HuH-7.5 (cell line): ENCODE data around the gene C14orf93.

Source experiments
- DNase-seq: peaks from one replicate; pipeline ENCODE4 v3.0.0; 2011; ENCODE audit warnings: low spot score

Gene C14orf93

GRCh38 chr14:22993517-22993916, 16.4 kb downstream of the C14orf93 start:
- DNase-seq: no peak

DNA sequence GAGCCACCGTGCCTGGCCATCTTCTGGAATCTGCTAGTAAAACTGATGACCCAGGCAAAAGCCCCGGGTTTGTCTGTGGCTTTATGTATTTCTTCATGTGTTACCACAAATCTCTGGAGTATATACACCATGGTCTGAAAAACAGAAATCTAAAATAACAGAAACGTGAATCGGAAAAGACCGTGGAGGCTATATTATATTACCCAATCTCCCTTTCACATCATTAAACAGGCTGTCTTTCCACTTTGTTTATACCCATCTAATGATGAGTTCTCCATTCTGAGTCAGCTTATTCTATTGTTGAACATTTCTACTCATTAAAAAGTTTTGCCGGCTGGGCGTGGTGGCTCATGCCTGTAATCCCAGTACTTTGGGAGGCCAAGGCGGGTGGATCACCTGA, 18.1 kb downstream of the C14orf93 start:
- DNase-seq: no peak

DNA sequence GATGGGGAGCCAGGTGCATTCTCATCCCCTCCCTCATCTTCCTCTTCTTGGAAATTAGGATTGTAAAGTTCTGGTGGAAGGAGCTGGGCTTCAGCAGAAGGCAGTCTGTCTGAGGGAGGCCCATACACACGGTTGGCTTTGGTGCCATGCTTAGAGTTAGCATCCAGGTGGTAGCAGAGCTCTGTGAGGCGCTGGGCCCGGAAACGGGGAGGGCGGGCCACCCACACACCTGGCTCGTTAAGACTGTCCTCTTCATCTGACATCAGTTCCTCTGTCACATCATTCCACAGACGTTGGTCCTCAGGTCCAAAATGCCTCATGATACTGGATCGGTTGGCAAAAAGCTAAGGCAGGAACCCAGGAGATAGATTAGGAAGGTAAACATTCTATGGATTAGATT, 22.7 kb downstream of the C14orf93 start:
- DNase-seq: no peak

DNA sequence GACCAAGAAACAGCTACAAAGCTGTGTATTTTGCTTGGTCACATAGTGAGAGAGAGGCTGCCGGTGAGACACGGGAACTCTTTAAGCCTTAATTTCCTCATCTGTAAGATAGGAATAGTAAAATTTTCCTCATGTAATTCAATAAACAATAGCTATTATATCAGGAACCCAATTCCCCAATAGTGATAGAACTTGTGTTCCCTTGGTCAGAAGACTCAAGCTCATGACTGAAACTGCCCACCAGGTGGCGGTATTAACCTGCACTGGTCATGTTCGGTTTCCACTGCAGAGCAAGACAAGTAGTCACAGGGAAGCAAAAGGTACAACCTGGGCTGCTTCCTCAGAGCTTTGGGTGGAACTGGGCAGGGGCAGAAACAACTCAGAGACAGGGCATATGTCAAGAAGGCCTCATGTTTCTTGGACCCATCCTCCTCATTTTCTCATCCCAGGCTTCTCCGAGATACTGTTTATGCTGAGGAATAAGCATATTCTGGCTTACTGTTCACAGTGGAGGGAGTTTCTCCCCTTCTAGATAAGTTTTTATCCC, 23.4 kb downstream of the C14orf93 start:
- DNase-seq: peak; percentile 86

DNA sequence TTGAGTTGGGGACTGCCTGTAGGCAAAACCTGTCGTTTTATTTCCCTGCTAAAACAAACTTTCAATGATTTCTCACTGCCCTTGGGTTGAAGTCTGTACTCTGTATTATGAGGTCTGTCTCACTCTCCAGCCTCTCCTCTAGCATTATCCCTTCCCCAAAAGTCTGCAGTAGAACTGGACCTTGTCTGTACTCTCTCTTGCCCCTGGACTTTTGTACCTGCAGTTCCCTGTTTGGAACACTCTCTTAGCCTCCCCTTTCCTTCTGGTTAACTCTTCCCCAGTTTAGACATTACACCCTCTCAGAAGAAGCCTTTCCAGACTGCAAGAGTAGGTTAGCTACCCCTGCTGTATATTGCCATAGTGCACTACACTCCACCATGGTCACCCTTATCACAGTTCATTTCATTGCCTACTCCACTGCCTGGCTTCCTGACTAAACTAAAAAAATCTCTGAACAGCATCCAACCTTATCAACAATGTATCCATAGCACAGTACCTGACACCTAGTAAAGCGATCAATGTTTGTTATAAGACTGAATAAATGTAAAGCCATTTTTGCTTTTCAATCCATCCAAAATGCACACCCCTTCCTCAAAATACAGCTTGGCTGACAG, 23.9 kb downstream of the C14orf93 start:
- DNase-seq: no peak

DNA sequence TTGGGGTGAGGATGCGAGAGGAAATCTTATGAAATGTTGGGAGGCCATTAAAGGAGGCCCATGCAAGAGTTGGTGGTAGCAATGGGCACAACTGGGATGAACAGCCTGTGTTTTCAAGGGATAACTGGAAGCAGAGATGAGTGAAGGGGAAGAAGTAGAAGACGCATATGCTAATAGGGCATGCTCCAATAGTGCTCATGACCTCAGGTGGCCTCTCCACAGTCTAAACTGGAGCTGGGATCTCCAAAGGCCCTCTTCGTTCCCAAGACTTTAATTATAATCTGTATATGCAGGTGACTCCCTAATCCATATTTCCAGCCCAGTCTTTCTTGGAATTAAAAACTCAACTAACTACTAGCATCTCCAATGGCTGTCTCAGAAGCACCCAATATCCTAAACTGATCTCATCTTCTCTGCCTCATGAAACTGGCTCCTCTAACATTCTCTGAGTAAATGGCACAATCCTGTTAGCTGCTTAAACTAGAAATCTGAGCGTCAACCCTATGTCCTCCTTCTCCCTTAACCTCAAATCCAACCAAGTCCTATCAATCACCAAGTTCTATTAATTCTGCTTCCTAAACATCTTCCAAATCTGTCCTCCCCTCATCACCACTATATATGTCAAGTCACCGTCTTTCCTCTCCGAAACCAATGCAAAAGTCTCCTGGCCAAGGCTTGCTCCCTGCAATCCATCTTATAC, 24.8 kb downstream of the C14orf93 start:
- DNase-seq: no peak

- DNase-seq: peak; percentile 97
These were observed 27.3 kb downstream of the C14orf93 start, which contains the start of gene AJUBA for GRCh38 chr14:22982477-22983245. AJUBA (minus strand) TSS chr14:22982551; CDS start chr14:22982266, 285 bp downstream.

DNA sequence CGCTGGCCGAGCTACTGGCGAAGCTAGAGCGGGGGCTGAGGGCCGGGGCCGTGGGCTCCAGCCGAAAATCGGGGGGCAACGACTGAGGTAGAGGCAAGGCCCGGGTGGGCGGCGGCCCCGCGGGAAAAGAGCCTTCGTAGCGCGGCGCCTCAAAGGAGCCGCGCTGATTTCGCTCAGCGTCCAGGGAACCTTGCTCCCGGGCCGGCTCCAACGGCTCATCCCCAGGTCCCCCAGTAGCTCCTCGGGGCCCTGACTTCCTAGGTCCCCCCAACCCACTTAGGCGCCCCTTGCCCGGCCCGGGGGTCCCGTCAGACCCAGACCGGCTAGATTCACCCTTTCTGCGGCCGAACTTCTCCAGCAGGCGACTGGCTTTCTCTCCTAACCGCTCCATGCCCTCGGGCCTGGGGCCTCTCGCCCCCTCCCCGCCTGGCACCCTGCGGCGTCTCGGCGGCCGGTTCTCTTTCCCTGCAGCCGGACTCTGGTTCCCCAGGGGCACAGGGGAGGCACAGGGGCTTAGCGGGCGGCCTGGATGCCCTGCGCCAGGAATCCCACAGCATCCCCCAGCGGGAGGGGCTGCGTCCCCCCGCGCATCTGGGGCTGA, 28.0 kb downstream of the C14orf93 start:
- no peak for DNase-seq

GRCh38 chr14:22981090-22981875, 28.7 kb downstream of the C14orf93 start:
- DNase-seq: peak; percentile 42

GRCh38 chr14:22980672-22981089, 29.3 kb downstream of the C14orf93 start:
- DNase-seq: peak; percentile 78

DNA sequence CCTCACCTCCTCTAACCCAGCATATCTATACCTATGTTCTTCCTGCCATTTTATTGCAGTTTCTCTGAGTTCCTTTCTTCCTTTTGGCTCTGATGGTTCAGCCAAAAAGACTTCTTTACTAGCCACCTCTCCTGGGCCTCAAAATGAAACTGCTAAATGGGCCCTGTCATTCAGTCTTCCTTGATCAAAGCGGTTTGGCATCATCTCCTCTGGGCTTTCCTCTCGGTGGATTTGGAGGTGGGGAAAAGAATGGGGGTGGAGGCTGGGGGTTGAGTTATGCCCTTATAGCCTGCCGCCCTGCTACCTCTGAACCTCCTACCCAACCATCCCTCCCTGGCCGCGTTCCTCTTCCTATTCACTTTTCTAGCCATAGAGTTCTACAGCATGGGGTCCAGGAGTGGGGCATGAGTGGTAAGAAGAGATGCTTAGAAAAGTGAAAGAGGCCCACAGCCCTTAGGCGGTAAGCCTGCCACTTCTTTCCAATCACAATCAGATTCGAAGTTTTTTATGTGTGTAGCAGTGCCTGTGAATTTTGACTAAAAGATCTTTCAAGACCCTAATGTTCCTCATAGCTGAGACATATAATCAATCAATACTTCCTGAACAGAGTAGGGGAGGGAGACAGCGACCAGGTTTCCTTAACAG, 30.1 kb downstream of the C14orf93 start:
- peak; percentile 33 for DNase-seq

- DNase-seq: no peak
These were observed 30.8 kb downstream of the C14orf93 start for GRCh38 chr14:22978981-22979671.

DNA sequence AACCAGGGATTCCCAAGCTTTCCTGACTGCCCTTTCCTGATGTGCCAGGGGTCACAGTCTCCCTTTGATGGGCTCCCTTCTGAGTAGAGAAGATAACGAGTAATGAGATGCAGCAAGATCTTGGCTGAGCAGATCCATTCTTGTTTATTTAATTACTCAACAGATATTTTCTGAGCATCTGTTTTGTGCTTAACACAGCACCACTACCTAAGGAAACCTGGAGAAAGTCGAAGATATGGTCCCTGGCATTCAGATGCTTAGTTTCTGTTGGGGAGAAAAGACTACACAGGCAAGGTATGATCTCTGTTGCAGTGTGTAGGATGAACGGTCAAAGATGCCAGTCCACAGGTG, 31.5 kb downstream of the C14orf93 start:
- DNase-seq: no peak

DNA sequence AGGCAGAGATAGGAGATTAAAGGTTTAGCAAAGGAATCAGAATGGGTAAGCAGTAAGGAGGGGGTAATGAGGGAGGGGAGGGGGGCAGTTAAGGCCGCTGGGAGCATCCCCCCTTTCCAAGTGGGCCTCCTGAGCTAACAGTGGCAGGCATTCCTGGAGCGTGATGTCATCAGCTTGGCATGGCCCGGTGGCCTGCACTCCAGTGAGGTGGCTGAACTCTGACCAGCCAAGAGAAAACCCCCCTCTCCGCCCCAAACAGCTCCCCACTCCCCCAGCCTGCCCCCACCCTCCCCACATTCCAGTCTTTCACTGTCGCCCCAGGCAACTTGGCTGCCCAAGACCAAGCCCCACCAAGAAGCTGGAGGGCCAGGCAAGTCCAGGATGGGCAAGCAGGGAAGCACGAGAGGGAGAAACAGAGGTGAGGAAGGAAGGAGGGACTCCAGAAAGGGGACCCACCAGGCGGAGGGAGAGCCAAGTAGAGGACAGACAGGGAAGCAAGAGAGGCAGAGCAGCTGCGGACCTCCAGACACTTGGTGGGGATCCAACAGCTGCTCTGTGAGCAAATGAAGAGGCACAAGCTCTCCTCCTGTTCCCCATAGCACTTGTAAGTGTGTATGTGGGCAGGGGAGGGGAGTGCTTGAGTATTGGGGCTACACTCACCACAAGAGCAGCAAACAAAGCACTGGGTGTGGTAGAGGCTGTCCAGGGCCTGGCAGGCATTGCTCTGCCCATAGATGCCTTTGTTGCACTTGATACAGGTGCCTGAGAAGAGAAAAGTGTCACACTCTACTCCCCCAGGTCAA, 32.1 kb downstream of the C14orf93 start:
- DNase-seq: peak; percentile 91

GRCh38 chr14:22977434-22977683, 32.6 kb downstream of the C14orf93 start:
- DNase-seq: no peak

GRCh38 chr14:22976620-22977433, 33.1 kb downstream of the C14orf93 start:
- DNase-seq: peak; percentile 65

- no peak for DNase-seq
These were observed 35.2 kb downstream of the C14orf93 start for GRCh38 chr14:22974530-22975313.
